ENCODE measurements around the gene TENM3. TPM values are rescaled to one million over a fixed set of nuclear protein-coding genes. Genes with fewer than 3 reads are reported as not detected.

TENM3 gene
- total RNA-seq, 1 experiment from 2014 or later, result 34.1 TPM

GRCh38 chr4:182775075-182775474, 531.9 kb downstream of the TENM3 start:
- Mint-ChIP-seq H3K27ac (ENCODE audit: low read depth, unreplicated experiment) (no peak overlapping the region), H3K4me1 (ENCODE audit: insufficient read depth, unreplicated experiment) (no peaks in the 10 kb centered on the region), H3K4me3 (ENCODE audit: unreplicated experiment) (no peak overlapping the region), H3K27me3 (ENCODE audit: insufficient read depth, unreplicated experiment) (no peaks in the 10 kb centered on the region), H3K36me3 (ENCODE audit: insufficient read depth, unreplicated experiment) (no peaks in the 10 kb centered on the region), H3K9me3 (ENCODE audit: unreplicated experiment) (no peaks in the 10 kb centered on the region)
- DNase-seq (ENCODE audit: unreplicated experiment), result no peak
- no peak for TF ChIP-seq CTCF (IDR thresholded peaks at IDR 0.05; ENCODE audit: unreplicated experiment)
- CTCF ChIA-PET, result no interaction called here
- no TSS peak for BruUV-seq (replicated peaks)
- POLR2A ChIA-PET, result no interaction called here
- intact Hi-C loops (cut with micrococcal nuclease), result no loop called here

- no peaks in the 10 kb centered on the region for H3K9me3 Mint-ChIP-seq (ENCODE audit: unreplicated experiment)
- no peaks in the 10 kb centered on the region for H3K36me3 Mint-ChIP-seq (ENCODE audit: insufficient read depth, unreplicated experiment)
- no peak for TF ChIP-seq CTCF (IDR thresholded peaks at IDR 0.05; ENCODE audit: unreplicated experiment)
- H3K4me1 Mint-ChIP-seq (ENCODE audit: insufficient read depth, unreplicated experiment), result no peaks in the 10 kb centered on the region
- H3K4me3 Mint-ChIP-seq (ENCODE audit: unreplicated experiment), result no peak overlapping the region
- no peaks in the 10 kb centered on the region for H3K27me3 Mint-ChIP-seq (ENCODE audit: insufficient read depth, unreplicated experiment)
- DNase-seq (ENCODE audit: unreplicated experiment), result no peak
- intact Hi-C loops (cut with micrococcal nuclease), result no loop called here
- ChIA-PET CTCF (no interaction called here), POLR2A (no interaction called here)
- H3K27ac Mint-ChIP-seq (ENCODE audit: low read depth, unreplicated experiment), result no peak overlapping the region
- BruUV-seq (replicated peaks), result no TSS peak
Observed at GRCh38 chr4:182776376-182777105, 533.3 kb downstream of the TENM3 start.

- Mint-ChIP-seq H3K4me1 (ENCODE audit: insufficient read depth, unreplicated experiment) (no peaks in the 10 kb centered on the region), H3K4me3 (ENCODE audit: unreplicated experiment) (no peak overlapping the region)
Observed at GRCh38 chr4:182778222-182778982, 535.2 kb downstream of the TENM3 start.

More at GRCh38 chr4:182778222-182778982, 535.2 kb downstream of the TENM3 start:
- TF ChIP-seq CTCF (IDR thresholded peaks at IDR 0.05; ENCODE audit: unreplicated experiment), result no peak
- no peak for DNase-seq (ENCODE audit: unreplicated experiment)
- POLR2A ChIA-PET, result no interaction called here
- no TSS peak for BruUV-seq (replicated peaks)
- intact Hi-C loops (cut with micrococcal nuclease), result no loop called here
- H3K9me3 Mint-ChIP-seq (ENCODE audit: unreplicated experiment), result no peaks in the 10 kb centered on the region
- CTCF ChIA-PET, result no interaction called here
- no peaks in the 10 kb centered on the region for H3K27me3 Mint-ChIP-seq (ENCODE audit: insufficient read depth, unreplicated experiment)
- H3K36me3 Mint-ChIP-seq (ENCODE audit: insufficient read depth, unreplicated experiment), result no peaks in the 10 kb centered on the region
- no peak overlapping the region for H3K27ac Mint-ChIP-seq (ENCODE audit: low read depth, unreplicated experiment)
